GM12873 (cell line): Measurements from ENCODE around the gene JMJD7.

Experiments used
- CTCF ChIP-seq: IDR thresholded peaks from 2 replicates; pipeline ENCODE4 v1.5.1; 2012; ENCODE audit warnings: low read depth, mild to moderate bottlenecking, moderate library complexity, low read length, control low read depth; ENCODE audit not compliant: insufficient read depth; ENCODE audit errors: missing control alignments

JMJD7 gene

GRCh38 chr15:41881086-41881485 lies 53.2 kb downstream of the JMJD7 start:
- TF ChIP-seq CTCF: no peak

- no peak for TF ChIP-seq CTCF
Observed at GRCh38 chr15:41881550-41881919, 53.6 kb downstream of the JMJD7 start.

- TF ChIP-seq CTCF: no peak
Observed at GRCh38 chr15:41881920-41882688, 54.2 kb downstream of the JMJD7 start.

GRCh38 chr15:41882689-41883483 lies 55.0 kb downstream of the JMJD7 start:
- TF ChIP-seq CTCF: no peak

- TF ChIP-seq CTCF: no peak
Observed at GRCh38 chr15:41883484-41883825, 55.6 kb downstream of the JMJD7 start.

GRCh38 chr15:41884458-41884857 lies 56.6 kb downstream of the JMJD7 start:
- no peak for TF ChIP-seq CTCF

GRCh38 chr15:41885321-41885720 lies 57.4 kb downstream of the JMJD7 start:
- TF ChIP-seq CTCF: no peak
